Vagina (tissue), 2 donors: ENCODE data around the gene PCA3.

Experiments
- POLR2A ChIP-seq, 2 donors: fragments of 450-650 bp; IDR thresholded peaks; one replicate each; pipeline ENCODE4 v1.6.1; 2017; ENCODE audit warnings: antibody characterized with exemption in 2 of 2, mild to moderate bottlenecking in 2 of 2, moderate library complexity in 2 of 2
- POLR2AphosphoS5 ChIP-seq, 2 donors: sonication (generic); formaldehyde crosslinking; IDR thresholded peaks; one replicate each; pipeline ENCODE4 v1.9.0; 2017; ENCODE audit warnings: antibody characterized with exemption in 2 of 2, mild to moderate bottlenecking in 2 of 2, low read depth in 1 of 2; ENCODE audit not compliant: insufficient read depth in 1 of 2
- TF ChIP-seq, protein P1 (sequence below), 3 experiments: fragments of 450-650 bp in 2 of 3; fragments of 200-600 bp in 1 of 3; sonication (generic) in 1 of 3; IDR thresholded peaks; one replicate each; pipeline ENCODE4 v1.5.1; 2017 to 2019; ENCODE audit warnings: antibody characterized with exemption in 3 of 3, mild to moderate bottlenecking in 2 of 3, moderate library complexity in 2 of 3

DNA sequence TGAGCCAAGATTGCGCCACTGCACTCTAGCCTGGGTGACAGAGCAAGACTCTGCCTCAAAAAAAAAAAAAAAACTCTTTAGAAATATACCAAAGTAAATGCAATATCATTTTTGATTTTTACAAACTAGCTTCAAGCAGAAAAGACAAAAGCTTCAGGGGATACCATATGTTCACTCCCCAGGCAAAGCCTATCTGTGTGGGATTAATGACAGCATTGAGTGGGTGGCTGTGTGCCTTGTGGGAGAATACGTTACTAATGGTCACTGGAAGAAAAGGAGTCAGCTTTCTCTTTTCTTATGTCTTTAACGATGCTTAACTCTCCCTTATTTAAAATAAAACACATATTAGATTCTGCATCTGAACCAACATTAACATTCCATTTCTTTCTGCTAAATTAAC lies 1.9 kb downstream of the PCA3 start:
- no peak for TF ChIP-seq POLR2A (IDR thresholded peaks at IDR 0.05)
- TF ChIP-seq POLR2AphosphoS5 (IDR thresholded peaks at IDR 0.05; ENCODE audit: insufficient read depth in 1 of 2, low read depth in 1 of 2) = no peak
- TF ChIP-seq, protein P1, sequence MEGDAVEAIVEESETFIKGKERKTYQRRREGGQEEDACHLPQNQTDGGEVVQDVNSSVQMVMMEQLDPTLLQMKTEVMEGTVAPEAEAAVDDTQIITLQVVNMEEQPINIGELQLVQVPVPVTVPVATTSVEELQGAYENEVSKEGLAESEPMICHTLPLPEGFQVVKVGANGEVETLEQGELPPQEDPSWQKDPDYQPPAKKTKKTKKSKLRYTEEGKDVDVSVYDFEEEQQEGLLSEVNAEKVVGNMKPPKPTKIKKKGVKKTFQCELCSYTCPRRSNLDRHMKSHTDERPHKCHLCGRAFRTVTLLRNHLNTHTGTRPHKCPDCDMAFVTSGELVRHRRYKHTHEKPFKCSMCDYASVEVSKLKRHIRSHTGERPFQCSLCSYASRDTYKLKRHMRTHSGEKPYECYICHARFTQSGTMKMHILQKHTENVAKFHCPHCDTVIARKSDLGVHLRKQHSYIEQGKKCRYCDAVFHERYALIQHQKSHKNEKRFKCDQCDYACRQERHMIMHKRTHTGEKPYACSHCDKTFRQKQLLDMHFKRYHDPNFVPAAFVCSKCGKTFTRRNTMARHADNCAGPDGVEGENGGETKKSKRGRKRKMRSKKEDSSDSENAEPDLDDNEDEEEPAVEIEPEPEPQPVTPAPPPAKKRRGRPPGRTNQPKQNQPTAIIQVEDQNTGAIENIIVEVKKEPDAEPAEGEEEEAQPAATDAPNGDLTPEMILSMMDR (IDR thresholded peaks at IDR 0.05) = no peak
